Ecto neural progenitor cell (in vitro differentiated cells): ENCODE results near the gene SSNA1.

ENCODE experiments used
- DNase-seq: peaks from one replicate; pipeline ENCODE4 v3.0.0-alpha.2; 2018; ENCODE audit warnings: low spot score

The SSNA1 gene

DNA sequence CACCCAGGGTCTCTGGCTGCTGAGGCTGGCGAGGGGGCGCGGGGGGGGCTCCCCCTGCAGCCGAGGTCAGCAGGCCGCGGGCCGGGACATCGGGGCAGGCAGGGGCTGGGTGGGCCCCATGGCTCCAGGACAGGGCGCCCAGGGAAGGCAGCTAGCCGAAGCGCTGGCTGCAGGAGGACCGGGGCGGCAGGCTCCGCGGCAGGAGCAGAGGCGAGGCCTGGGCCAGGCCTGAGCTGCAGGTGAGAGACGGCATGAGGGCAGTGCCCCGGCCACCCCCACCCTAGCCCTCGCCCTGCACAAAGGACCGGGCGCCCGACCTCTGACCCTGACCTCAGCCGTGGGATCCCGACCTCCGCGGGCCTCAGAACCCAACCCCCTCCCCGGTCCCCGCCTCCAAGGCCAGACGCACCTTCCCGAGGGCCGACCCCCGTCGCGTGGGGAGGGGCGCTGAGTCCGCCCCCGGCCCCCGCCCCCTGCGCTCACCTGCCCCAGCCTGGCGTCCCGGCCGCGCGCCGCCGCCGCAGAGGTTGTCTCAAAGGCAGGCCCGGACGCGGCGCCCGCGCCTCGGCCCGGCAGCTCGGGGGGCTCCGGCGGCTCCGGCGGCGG, 33.1 kb downstream of the SSNA1 start:
- DNase-seq = peak; percentile 73

DNA sequence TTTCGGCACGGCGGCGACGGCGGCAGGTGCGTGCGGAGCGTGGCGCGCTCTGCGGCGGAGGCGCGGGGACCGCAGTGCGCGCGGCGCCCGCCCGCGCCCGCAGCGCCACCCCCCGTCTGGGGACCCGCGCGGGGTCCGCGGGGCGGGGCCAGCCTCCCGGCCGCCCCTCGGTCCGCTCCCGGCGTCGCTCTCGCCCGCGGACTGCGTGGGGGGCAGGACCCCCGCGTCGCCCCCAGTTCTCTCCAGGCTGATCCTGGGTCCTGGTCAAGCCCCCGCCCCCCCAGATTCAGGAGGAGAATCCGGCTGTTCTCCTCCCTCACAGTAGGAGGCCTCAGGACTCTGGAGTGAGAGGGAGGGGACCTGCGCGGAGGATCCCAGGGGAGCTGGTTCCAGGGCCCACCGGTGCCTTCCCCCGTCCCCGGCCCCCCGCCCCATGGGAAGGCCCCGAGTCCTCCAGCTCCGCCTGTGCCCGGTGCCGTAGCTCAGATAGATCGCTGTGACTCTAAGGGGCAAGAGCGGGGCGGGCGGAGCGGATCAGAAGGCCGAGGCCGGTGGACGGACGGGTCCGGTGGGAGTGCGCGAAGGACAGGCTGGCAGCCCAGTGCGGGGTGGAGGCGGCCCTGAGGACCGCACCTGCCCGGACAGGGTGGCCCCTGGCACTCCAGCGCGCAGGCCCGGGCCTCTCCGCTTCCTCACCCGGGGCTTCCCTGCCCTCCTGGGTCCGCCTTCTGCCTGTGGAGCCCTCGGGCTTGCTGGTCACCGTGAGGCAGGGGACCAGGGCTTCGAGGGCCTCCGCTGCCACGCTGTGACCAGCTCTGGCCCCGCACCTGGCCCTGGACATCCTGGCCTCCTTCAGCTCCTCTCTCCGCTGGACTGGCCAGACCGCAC, 34.0 kb downstream of the SSNA1 start, which contains the start of gene RNF208:
Gene RNF208 (minus strand): TSS at position 51 of the 888 bp plus-strand sequence. CDS start 1,028 bp downstream, outside the sequence.
- peak; percentile 70 for DNase-seq

DNA sequence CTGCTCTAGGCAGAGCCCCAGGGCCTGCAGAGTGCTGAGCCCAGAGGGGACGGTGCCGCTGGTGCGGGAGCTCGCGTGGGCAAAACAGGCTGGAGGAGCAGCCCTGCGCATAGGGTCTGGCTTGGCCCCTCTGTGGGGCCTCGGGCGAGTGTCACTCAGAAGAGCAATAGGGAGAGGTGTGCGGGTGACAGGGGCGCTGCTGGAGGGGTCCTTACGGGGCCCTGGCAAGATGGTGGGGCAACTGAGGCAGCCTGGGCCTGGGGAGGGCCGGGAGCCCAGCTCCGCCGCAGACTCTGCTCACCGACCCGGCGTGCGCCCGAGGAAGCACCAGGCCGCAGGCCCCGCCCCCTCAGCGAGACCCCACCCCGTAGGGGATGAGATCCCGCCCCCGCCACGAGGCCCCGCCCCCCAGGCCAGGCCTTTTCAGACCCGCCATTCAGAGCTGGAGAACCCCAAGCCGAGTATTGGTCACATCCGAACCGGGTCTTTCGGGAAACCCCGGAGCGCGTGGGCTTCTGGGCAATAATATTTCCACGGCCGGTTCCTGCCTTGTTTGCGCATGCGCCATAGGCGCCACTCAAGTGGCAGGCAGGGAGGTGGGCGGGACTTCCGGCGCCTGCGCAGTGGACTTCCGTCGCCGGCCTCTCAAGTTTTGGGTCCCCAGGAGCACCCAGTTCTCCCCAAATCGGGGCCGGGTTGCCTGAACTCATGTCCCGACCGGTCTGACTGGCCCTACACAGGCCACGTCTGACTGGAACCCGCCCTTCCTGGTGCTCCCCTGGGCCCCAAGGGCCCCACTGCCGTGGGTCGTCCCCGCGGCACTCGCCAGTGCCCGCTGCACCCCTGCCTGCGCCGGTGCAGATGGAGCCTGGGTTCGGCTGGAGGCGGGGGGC, 34.8 kb downstream of the SSNA1 start:
- DNase-seq = peak; percentile 98

DNA sequence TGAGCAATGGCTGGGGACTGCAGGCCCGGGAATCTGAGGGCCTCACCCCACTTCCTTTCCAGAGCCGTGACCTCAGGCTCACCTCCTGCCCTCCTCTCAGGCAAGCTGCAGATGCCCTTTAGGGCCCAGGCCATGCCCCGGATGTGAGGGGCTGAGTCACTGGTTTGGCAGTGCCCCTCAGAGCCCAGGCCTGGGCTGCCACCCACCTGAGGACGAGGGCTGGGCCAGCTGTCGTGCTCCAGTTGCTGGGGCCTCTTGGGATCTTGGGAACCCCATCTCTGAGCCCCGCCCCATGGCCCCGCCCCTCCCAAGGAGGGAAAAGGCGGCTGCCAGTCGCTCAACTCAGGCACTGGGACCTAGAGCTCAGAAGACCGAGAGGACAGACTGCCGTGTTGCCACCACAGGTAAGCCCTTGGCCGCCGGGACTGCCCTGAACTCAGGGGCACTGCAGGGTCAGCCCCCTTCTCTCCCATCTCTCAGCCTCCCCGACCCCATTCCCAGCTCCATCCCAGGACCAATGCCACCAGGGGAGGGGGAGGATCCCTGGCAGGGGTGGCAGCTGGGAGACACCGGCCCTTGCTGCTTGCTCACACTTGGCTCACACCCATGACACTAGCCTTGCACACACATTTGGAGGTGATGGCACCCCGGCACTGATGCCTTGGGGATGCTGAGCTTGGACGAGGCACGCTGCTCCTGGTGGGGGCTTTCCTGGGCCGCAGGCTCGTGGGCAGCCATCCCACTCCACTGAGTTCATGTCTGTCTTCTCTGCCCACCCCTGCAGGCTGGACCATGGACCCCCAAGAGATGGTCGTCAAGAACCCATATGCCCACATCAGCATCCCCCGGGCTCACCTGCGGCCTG, 36.6 kb downstream of the SSNA1 start, which contains the start of gene CYSRT1:
Gene CYSRT1 (plus strand): TSS at position 345 of the 865 bp plus-strand sequence. CDS start 448 bp downstream, at position 793.
- no peak for DNase-seq

DNA sequence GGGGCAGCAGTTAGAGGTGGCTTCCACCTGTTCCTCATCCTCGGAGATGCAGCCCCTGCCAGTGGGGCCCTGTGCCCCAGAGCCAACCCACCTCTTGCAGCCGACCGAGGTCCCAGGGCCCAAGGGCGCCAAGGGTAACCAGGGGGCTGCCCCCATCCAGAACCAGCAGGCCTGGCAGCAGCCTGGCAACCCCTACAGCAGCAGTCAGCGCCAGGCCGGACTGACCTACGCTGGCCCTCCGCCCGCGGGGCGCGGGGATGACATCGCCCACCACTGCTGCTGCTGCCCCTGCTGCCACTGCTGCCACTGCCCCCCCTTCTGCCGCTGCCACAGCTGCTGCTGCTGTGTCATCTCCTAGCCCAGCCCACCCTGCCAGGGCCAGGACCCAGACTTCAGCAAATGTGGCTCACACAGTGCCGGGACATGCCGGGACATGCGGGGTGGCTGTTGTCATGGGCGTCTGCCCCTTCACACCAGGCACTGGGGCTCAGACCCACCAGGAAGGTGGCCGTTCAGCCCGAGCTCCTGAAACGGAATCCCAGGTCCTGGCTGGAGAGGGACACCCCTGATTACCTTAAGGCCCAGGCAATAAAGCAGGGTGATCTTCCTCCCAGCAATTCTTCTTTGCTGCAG, 37.3 kb downstream of the SSNA1 start:
- no peak for DNase-seq

DNA sequence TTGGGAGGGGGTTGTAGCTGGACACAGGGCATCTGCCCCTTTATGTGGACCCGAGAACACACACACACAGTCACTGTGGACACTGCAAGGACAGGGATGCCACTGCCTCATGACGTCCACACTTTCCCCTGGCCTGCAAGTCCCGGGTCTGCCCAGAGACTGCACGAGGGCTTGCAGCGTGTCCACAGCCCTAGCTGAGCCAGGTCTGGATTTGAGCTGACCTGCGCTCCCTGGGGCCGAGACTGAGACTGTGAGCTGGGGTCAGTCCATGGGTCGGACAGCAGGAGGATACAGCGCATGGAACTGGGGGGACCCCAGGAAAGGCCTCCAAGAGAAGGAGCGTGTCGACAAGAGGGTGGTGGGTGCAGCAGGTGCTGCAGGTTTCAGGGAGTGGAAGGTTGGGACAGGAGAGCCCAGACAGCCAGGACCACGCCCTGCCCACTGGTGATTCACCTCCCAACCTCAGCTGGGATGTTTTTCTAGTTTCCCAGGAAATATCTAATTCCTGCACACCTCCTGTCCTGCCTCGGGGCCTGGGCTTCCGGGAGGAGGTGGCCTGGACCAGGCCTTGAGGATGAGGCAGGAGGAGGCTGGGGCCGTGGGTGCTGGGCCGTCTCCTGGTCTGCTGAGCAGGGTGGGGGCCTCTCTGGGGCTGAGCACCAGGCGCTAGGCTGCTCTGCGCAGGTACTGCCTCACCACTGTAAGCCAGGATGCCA, 38.0 kb downstream of the SSNA1 start:
- DNase-seq = no peak

DNA sequence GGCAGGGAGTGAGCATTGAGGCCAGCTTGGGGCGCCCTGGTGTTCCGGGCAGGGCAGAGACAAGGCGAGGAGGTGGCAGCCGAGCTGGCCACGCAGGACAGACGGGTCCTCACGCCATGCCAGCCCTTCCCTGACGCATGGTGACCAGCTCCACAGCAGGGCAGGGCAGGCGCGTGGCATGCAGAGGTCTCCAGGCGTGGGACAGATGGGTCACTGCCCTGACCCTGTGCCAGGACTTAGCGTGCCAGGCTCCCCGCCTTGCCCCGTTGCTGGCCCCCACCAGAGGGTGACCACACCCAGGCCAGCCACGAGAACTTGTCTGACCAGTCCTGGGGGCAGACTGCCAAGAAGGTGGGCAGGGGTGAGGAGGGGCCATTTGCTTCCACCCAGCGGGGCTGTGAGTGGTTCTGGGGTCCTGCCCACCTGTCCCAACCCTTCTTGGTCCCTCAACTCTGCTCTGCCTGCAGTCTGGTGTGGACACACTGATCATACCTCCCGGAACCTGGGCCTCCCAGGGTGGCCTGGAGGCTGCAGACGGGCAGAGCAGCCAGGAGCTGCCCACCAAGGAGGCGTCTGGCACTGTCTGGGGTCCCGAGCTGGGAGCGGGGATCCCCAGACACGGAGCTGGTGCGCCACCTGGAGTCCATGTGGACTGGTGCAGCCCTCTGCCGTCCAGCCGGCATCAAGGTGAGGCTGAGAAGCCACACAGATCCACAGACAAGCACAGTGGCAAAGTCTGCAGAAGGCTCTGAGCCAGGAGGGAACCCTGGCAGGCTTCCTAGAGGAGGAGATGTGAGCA, 38.8 kb downstream of the SSNA1 start, which contains the start of gene RNF224:
Gene RNF224 (plus strand): TSS at position 449 of the 799 bp plus-strand sequence. CDS start 834 bp downstream, outside the sequence.
- DNase-seq = peak; percentile 88

DNA sequence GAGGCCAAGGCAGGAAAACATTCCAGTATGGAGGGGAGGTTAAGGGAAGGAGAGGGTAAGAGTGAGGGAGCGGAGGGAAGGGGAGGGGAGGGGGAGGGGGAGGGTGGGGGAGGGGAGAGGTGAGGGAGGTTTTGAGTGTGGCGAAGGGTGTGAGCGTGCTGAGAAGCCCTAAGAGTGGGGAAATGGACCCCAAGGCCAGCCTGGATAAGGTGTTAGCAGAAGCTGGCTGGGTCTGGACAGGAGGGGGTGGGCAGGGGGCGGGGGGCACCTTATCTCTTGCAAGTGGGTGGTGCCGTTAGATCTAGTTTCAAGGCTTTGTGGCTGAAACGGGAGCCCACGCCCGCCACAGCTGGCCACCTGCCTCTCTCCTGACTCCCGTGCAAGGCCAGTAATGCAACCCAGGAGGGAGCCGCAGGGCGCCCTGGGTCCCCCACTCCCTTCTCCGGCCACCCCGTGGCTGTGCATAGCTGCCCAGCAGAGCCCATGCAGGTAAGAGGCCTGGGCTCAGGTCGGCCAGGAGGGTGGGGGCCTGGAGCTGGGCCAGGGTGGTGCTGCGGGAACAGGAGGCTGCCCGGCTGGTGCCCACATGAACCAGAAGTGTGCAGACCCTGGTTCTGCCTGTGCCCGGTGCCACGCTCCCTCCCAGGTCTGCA, 39.5 kb downstream of the SSNA1 start:
- no peak for DNase-seq

DNA sequence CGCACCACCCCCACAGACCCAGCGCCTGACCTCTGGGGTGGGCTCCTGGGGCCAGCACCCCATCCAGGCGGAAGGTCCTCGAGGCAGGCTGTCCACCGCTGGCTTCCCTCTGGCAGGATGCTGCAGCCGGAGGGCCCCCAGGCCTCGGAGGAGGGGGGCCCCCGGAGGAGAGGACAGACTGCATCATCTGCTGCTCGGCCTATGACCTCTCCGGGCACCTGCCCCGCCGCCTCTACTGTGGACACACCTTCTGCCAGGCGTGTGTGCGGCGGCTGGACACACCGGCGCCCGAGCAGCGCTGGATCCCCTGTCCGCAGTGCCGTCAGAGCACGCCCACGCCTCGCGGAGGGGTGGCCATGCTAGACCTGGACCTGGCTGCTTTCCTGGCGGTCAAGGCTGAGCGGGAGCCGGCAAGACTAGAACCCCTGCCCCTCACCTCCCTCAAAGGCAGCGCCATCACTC, 40.1 kb downstream of the SSNA1 start:
- no peak for DNase-seq

DNA sequence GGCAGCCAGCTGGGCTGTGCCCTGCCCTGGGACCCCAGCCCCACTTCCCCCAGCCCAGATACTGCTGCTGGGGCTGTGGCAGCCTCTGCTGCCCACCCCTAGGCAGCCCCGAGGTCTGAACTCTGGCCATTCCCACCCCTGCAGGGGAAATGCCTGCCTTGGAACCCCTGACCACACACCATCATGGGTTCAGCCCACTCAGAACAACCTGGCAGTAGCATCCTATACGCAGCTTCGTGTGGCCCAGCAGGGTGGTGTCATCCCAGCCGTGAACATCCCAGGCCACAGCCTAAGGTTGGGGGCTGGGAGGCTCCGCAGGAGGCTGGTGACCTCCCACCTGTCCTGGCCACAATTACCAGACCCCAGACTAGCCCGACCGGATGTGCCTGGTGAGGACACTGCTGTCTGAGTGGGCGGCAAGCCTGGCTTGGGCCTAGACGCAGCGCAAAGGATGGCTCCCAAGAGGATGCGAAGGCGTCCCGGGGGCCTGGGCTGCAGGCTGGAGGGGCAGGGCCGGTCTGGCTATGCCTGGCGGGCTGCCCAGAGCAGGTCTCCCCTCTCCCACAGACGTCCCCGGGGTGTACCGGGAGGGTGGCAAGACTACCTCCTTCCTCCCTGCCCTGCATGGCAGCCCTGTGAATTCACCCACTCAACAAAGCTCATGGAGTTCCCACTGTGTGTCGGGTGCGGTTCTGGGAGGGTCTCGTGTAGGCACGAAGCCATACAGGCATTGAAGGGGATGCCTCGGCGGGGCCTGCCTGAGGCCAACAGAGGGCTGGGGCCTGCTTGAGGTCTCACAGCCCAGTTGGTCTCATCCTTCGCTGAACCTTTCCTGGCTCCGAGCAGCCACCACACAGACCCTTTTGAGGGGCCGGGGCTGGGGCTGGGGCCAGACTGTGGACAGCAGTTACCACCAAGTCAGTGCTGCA, 40.8 kb downstream of the SSNA1 start:
- DNase-seq = no peak

DNA sequence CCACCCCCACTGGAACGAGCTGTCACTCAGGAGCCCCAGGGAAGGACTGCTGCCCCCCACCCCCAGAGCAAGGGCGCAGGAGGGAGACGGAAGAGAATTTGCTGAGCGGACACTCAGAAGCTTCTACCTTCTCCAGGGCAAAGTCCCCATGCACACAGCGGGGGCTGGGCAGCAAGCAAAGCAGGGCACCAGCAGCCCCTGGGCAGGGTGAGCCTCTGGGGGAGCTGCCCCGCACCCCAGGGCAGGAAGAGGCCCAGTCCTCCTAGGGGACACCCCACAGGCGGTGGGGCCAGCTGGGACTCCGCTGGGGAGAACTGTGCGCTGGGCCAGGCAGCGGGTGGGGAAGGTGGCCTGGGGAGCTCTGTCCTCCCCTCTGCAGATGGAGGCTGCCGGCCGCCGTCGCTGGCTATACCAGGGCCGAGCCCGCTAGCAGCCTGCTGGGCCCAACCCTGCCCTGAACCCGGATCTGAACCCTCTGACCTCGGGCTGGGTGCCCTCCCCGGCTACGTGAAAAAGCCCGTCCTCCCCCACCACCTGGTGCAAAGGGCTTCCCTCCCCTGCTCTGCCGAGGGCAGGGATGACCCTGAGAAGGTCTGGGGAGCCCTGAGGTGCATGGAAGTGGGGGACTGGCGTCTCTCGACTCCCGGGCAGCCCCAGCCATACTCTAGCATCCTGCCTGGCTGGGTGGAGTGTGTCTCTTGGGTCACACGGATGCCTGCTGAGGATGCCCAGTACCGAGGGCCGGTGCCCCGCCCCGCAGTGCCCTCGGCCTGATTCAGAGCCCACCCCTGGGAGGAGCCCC, 41.6 kb downstream of the SSNA1 start:
- no peak for DNase-seq

DNA sequence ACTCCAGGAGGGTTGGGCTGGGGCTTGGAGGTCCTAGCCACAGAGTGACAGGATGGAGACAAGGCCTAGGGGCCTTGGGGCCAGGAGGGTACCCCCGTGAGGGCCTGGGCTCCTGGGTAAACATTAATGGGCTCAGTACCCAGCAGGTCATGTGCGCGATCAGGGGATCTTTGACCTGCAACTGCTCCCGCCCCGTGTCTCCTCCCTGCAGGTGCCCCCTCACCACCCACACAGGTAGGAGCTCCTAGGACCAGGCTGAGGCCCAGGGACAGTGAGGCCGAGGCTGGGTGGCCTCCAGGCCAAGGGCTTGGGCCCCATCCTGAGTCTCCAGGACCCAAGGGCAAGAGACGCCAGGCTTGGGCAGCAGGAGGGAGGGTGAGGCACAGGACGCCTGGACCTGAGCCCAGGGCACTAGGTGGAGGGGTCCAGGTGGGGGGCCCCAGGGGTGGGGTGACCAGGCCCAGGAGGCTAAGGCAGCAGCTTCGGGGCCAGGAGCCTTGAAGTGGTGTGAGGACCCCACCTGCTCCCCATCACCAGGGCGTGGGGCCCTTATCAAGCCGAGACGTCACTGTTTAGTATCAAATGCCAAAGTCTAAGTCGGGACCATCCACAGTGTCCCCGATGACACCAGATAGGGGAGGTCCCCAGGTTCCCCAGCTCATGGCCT, 42.4 kb downstream of the SSNA1 start, which contains the start of gene SLC34A3:
Gene SLC34A3 (plus strand): TSS at position 197 of the 667 bp plus-strand sequence. CDS start 802 bp downstream, outside the sequence.
- DNase-seq = no peak

DNA sequence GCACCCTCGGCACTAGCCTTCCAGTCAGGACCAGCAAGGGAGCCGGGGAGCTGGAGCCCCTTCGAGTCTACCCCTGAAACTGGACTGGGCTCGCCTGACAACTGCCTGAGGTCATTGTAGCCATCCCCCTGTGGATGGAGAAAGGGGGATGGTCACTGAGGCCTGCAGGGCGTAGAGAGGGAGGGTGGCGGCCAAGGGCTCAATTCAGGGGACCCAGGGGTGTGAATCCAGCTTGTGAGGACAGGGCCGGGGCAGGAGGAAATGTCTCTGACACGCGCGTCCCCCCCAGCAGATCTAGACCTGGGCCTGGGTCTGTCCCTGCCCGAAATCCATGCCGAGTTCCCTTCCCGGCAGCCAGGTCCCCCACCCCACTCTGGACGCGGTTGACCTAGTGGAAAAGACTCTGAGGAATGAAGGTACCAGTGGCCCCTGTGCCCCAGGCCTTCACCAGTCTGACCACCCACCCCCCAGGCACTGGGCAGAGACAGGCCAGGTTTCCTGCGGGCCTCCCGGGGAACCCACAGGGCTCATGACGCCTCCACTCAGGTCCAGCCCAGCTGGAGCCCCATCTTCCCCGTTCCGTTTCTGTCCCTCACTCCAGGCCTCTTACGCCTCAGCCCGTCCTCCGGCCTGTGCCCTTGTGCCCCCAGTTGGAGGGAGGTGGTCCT, 43.0 kb downstream of the SSNA1 start:
- DNase-seq = no peak

DNA sequence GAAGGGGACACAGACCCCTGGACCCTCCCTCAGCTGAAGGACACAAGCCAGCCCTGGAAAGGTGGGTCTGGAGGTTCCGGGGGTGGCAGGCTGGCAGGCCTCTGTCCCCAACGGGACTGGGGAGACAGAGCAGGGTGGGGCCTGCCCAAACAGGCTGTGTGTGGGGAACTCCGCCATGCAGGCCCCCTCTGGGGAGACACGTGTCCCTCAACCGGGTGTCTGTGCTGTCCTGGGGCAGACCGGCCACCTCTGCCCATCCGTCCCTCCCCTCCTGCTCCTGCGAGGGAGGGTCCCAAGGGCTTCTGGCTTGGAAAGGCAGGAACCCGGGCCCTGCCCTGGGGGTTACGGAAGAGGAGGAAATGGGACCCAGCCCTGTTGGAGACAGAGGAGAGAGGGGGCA, 43.6 kb downstream of the SSNA1 start:
- DNase-seq = no peak

DNA sequence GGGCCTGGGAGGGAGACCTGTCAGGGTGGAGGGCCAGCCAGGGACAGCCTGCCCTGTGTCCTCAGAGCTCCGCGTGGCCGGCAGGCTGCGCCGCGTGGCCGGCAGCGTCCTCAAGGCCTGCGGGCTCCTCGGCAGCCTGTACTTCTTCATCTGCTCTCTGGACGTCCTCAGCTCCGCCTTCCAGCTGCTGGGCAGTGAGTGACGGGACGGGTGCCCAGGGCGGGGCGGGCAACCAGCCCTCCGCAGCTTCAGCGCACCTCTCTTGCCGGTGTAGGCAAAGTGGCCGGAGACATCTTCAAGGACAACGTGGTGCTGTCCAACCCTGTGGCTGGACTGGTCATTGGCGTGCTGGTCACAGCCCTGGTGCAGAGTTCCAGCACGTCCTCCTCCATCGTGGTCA, 44.0 kb downstream of the SSNA1 start:
- no peak for DNase-seq
